GM19023 (cell line): Measurements from ENCODE around the gene TMEM187.

Source experiments
- ATAC-seq: cut with Tn5 transposase; IDR thresholded peaks from one replicate; pipeline ENCODE4 v1.9.1; 2021; ENCODE audit warnings: mild to moderate bottlenecking, moderate library complexity; ENCODE audit not compliant: unreplicated experiment

The TMEM187 gene, protein sequence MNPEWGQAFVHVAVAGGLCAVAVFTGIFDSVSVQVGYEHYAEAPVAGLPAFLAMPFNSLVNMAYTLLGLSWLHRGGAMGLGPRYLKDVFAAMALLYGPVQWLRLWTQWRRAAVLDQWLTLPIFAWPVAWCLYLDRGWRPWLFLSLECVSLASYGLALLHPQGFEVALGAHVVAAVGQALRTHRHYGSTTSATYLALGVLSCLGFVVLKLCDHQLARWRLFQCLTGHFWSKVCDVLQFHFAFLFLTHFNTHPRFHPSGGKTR

DNA sequence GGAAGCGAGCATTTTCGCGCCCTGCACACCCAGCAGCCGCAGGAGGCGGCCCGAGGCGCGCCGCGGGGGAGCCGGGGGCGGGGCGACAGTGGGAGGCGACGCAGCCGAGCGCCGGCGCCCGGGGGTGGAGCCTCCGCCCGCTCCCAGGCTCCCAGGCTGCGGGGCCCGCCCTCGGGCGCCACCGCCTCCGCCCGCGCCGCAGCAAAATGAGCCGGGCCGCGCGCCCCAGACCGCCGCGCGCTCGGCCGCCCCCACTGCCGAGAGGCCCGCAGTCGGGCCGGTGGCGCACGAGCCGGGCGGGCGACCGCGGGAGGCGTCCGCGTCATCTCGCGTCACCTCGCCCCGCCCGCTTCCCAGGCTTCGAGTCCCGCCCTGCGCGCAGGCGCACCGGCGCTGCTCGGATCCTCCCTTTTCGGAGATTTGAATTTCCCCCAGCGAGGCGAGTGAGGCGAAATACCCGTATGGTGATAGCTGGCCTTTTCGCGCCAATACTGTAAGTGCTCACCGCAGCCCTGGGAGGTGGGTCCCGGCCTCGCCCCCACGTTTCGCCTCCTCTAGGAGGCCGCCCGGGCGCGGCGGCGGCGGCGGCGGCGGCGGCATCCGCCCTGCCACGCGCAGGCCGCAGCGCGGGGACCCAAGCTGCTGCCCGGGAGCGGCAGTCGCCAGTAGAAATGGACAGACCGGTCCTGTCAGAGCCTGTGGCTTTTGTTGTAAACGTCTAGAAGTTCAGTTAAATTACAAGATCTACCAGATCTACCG, at the start of gene TMEM187:
Gene TMEM187 (plus strand): TSS at position 387 of the 759 bp plus-strand sequence. CDS start 9,309 bp downstream, outside the sequence.
- ATAC-seq: peak; percentile 53

DNA sequence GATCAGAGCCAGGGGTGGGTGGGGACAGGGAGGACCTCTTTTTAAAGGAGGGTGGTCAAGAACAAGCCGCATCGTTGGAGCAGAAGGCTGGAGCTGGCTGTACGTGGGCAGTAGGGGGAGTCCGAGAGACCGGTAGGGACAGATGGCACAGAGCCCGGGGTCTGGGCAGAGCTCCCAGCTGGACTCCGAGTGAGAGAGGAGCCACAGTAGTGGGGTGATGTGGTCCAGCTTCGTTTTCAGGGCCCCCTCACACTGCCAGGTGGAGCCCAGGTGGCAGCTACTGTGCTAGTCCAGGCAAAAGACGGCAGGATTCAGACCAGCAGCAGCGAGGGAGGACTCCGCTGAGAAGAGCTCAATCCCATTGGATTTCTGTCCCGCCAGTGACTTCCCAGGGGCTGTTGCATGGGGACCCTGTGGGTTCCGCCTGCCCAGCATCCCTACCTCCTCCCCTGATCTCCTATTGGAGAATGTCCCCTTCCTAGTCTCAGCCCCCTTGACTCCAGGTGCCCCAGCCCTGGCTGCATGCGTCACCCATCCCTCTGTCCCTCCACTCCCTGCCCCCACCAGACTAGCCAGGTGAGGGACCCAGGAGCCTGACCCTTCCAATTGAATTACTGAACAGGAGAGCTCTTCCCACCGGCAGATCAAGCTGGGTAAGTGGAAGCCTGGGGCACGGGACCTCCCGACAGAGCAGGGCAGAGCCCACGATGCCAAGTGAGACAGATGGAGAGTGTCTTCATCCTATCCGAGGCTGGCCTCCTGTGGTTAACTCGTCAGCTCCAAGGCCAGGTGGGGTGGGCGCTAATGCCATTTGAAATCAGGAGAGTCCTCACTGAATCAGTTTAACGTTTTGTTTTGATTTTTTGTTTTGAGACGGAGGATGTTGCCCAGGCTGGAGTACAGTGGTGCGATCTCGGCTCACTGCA, 49.4 kb upstream of the TMEM187 start:
- no peak for ATAC-seq

DNA sequence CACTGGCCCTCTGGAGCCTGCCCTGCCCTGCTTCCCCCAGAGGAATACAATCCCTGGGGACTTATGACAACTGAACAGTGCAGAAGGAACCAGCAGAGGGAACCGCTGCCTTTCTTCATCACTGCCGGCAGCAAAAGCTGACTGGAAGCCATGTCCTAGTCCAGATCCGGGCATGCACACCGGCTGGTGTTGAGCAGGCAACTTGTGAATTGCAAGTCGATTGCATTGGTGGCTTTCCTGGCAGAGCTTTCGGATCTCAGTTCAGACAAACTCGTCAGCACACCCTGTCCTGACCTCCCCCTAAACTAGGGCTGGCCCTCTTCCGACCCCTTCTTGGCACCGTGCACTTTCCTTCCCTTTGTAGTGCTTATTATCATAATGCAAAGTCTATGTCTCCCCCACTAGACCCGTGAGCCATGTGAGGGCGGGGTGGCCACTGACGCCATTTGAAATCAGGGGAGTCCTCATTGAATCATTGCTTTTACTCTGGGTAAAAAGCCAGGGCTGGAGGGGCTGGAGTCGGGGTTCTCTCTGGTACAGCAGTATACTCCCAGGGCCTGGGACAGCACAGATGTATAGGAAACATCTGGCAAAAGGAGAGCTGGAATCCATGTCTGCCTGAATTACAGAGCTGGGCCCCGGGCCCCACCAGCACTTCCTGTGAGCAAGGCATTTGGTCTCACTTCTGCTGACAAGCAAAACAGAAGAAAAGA, 48.2 kb upstream of the TMEM187 start:
- ATAC-seq: no peak

DNA sequence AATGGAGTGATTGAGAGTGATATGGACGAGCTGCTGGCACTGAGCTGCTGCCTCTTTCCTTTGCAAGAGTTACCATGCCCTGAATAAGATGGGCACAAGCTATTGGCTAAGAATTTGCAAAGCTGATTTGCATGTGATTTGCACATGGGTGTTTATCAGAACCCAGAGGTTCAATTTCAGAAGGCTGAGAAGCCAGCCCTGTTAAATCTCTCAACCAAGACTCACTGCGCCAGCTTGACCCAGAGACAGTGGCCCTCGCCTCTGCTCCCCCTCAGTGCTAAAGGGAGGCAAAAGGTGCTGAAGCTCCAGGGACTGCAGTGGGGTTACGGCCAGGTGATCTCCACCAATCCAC, 47.2 kb upstream of the TMEM187 start:
- no peak for ATAC-seq

DNA sequence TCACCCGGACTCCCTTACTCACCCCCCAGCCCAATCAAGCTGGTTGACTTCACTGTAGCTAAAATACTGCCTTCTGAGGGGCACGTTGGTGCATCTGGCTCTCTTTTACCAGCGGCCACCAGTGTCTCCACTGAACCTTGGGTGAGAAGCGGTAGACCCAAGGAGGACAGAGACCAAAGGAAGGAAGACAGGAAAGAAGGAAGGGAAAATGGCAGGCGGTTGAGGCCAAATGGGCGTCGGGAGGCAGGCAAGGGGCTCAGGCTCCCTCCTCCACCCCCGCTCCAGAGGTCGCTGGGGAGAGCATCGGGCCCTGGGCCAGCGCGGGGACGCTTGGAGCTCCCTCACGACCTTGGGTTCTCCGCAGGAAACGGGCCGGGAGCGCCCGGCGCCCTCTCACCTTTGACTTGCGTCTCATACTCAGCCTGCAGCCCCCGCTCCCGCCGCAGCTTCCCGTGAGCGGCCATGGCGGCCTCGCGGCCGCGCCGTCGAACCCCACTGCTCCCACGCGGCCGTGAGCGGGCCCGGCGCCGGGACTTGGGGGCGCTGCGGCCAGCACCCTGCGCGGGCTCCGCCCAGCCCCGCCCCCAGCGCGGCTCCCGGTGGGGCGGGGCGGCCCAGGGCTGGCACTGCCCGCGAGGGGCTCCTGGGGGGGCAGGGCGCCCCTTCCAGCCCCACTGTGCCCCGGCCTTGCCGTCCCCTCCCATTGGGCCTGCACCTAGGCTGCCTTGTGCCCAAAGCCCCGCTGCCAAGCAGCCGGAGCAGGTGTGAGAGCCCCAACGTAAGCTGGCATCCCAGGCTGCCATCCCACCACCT, 46.6 kb upstream of the TMEM187 start, which contains the start of gene ARHGAP4:
Gene ARHGAP4 (minus strand): TSS at position 526 of the 813 bp plus-strand sequence. CDS start 62 bp downstream, at position 464.
- no peak for ATAC-seq

DNA sequence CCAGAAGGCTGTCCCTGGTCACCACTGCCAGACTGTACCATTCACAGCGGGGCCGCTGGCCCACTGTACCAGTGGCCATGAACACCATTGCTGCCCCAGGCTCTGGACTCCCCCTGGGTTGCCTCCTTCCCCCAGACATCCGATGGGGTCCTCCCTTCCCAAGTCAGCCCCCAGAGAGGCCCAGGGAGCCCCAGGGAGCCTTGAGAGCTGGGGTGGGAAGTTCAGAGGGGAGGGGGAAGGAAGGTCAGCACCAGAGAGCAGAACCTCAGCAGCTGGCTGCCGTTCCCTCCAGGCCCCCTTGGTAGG, 46.0 kb upstream of the TMEM187 start:
- no peak for ATAC-seq

DNA sequence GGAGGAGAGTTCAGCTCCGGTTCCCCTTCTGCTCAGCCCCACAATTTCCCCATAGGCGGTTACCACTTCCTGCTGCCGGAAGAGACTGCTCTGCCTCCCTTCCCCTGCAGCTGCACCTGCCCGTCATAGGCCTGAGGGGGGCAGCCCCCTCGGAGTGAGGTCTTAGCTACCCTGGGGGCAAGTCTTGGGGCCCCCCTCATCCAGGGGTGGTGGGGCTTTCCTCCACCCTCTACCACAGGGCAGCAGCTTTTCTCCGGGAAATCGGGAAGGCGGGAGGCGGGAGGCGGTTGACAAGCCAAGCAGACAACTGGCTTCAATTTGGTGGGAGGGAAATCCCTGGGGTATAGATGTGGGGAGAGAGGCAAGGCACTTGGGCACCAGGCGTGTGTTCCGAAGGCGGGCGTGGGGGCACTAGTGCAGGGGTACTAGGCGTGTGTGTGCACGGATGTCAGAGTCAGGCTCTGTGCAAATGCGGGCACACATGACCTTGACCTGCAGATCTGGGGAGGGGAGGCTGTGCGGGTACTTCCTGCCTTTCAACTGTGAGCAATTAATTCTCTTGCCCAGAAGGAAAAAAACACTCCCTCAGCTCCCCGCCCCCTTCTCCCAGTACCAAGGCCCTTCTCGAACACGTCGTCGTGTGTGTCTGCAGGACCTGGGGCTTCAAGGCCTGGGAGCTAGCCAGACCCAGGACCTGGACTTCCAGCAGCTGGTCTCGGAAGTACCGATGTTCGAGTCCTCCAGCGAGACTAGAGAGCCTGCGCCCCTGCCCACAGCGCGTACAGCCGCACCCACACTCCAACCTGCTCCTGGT, 45.5 kb upstream of the TMEM187 start:
- peak; percentile 39 for ATAC-seq

DNA sequence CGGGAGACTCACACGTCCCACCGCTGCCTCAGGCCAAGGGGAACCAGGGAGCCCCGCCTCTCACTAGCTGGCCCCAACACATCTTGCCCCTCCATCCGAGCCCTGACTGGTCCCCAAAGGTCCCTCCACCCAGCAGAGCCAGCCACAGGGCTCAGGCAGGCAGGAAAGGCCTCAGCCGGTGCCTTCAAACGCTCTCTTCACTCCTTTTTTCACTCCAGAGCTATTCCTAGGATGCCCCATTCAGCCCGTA, 45.0 kb upstream of the TMEM187 start:
- no peak for ATAC-seq

DNA sequence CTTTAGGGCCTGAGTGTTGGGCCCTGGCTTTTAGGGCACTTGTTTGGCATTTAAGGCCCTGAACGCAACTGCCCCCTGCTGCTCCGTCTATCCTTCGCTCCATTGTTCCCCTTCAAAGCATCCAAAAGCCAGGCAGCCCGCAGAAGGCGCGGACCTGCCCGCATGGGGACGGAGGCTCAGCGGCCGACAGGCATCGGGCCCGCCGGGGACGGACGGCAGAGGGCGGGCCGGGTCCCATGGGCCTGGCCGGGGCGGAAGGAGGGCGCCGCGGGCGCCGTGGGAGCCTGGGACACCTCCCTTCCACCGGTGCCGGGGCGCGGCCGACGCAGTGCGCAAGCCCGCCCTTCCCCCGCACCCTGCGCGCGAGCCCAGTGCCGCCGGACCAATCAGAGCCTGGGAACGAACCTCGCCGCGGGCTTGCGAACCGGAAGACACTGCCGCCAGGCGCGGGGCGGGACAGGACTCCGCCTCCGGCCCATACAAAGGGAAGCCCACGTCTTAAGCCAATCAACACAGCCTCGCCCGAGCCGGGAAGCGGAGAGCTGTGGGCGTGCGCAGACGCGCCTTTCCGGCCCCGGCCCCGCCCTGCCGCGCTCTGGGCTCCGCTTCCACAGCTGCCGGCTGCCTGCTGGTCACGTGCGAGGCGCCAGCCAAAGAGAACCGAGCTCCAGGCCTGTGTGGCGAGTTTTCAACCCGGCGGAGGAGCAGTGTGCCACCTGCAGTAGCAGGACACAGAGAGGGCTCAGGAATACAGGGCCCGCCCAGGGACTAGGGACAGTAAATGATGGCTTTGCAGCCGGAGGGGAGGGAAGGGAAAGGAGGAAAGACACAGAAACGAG, 44.4 kb upstream of the TMEM187 start:
- ATAC-seq: peak; percentile 81

DNA sequence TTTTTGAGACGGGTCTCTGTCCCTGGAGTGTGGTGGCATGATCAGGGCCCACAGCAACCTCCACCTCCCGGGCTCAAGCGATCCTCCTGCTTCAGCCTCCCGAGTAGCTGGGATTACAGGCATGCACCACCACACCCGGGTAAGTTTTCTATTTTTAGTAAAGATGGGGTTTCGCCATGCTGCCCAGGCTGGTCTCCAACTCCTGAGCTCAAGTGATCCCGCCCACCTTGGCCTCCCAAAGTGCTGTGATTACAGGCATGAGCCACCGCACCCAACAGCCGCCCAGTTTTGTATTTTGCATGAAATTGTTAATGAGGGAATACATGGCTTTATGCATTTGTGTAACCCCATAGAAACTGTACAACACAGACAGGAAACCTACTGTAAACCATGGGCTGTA, 43.7 kb upstream of the TMEM187 start:
- no peak for ATAC-seq

DNA sequence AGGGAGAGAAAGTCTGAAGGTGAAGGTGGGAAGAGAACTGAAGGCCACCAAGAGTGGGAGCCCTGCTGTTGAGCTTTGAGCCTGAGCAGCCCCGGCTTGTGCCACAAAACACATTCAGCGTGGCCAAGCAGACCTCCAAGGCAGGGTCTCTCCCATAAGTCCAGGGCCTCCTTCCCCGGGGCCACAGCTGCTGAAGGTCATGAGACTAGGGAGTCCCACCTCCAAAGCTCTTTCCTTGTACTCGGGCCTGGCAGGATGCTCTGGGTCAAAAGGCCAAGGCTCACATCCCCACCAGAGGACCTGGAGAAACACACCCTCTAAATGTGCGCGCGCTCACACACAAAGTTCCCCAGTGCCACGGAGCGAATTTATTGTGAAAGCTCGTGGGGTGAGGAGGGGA, 43.0 kb upstream of the TMEM187 start:
- no peak for ATAC-seq

DNA sequence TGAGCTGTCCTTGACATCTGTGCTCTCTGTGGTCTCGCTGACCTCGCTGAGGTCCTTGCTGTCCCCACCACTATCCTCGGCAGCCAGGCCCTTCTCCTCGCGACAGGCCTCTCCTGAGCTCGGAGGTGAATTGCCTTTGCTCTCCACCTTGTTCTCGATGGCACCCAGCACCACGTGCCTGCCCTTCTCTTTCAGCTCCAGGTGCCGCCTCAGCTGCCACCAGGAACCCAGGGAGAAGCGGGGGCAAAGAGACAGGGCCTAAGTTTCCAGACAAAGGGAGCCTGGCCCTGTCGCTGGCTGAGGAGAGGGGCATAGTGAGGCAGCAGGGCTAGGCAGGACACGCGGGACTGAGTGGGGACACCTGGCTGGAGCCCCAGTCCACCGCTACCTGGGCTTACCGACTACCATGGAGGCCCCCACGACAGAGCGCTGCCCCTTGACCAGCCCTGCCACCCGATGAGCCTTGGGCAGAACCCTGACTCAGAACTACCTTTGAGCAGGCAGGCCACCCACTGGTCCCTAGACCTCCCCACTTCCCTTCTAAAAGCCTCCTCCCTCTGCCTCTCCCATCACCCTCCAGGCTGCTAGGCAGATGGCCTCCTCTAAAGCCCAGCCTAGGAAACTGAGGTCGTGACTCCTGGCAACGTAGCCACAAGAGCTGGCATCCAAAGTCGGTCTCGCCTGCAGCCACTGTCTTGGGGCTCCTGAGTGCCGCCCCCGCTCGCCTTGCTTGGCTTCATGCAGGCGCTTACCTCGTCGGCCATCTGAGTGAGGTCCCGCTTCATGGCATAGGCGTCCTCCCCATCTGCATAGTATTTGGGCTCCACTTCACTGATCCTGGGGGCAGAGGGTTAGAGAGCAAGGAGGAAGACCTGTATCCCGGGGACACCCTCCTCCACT, 42.3 kb upstream of the TMEM187 start:
- ATAC-seq: no peak

DNA sequence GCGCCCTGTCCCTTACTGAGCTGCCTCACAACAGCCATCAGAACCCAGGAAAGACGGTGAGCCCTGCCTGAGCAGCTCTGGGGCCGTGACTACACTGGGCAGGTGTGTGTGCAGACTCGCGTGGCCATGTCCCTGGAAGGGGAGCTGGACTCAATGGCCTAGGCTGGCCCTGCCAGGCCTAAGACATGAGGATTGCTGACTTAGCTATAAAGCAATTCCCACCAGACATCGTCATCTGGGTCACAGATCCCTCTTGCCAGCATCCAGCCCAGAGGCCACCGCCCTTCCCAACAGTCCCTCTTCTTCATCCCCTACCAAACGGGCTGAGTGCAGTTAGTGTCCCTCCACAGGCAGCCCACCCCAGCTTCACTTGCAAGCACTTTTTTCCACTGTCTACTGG, 41.4 kb upstream of the TMEM187 start:
- ATAC-seq: no peak

DNA sequence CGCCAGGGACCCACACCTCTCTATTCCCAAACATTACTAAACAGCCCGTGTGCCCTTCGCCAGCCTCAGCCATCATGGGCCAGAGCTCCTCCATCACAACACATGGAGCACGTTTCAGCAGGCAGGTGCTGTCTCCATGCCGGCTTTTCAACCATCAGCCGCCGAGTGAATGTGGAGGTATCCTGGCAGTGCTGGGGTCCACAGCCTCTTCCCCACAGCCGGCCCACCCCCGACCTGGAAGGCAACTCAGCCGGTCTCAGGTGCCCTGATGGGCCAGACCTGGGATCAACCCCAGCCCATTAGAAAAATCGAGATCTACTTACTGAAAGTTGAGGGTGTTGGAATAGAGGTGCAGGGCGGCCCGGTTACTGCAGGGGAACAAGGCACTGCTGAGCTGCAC, 40.8 kb upstream of the TMEM187 start:
- no peak for ATAC-seq

DNA sequence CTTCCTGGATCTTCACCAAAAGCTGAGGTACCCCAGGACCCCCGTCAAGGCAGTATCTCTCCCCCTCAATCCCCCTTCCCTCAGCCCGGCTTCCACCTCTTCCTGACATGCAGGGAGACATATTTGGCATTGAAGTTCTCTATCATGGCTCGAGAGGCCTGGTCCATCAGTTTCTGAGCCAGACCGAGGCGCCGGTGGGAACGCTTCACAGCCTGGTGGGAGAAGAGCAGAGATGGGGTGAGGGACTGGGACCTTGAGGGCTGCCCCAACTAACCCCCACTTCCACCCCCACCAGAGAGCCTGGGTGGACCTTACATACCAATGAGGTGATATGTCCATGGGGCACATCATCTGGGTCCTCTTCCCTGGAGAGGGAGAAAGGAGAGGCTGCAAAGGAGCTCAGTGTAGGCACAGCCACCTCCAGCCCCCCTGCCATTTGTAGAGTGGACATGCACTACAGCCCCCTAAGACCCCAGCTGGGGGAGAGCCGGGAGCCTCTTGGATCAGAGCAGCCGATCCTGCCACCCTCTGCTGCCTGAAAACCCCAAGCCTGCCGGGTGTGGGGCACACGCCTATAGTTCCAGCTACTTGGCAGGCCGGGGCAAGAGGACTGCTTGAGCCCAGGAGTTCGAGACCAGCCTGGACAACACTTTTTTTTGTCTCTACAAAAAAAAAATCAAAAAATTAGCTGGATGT, 40.2 kb upstream of the TMEM187 start:
- ATAC-seq: no peak

DNA sequence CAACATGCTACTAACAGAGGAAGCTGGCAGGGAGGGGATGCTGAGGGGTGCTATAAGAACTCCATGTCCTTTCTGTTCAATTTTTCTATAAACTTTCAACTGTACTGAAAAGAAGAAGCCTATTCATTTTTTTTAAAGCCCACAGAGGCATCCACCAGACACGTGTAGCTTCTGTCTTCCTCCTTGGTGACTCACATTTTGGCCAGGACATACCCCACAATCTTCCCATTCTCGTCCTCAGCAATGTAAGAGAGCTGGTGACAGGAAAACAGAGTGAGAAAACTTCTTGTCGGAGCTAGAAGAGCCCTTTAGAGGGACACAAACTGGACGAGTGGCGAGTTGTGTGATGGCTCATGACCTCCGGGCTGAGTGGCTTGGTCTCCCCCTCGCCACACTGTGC, 38.8 kb upstream of the TMEM187 start:
- ATAC-seq: no peak

DNA sequence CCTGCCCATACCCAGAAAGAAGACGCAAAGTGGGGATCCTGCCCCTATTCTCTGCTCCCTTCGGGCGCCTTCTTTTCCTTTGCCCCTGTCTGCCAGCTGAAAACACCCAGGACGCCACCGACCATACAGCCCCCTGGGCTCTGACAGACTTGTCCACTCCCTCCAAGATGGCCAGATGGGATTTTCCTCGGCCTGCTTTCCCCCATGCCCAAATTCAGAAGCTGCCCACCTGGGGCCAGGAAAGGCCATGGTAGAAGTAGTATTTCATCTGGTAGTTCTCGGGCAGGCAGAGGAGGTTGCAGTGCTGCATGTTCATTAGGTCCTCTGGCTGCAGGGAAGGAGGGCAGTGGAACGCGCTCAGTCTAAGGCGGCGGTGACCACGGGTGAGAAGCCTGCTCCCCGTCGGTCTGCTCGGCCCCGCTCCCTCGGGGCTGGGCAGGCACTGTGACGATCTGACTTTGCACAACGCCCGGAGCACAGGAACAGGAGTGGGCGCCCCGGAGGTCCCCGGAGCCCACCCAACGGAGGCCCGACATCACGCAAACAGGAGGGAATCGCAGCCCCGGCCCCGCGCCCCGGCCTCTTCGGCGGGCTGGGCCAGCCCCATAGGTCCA, 38.3 kb upstream of the TMEM187 start:
- ATAC-seq: peak; percentile 18
